Measurements from ENCODE around the gene NRARP. TPM values are rescaled to one million over a fixed set of nuclear protein-coding genes. Genes with fewer than 3 reads are reported as not detected.
"Not testable (repeated sequence)": the region's sequence is repeated elsewhere in the genome, so short reads cannot be mapped to it uniquely, and the experiment has no call there.

Gene NRARP
- total RNA-seq, 2 experiments from 2014 or later: 1.2 to 1.7 TPM

GRCh38 chr9:137330689-137331088, 28.6 kb upstream of the NRARP start:
- Mint-ChIP-seq H3K4me1 (peaks cover 13% of the 10 kb centered on the region), H3K36me3 (peaks cover 3% of the 10 kb centered on the region), H3K4me3 (no peak overlapping the region), H3K27me3 (no peaks in the 10 kb centered on the region), H3K9me3 (peaks cover 7% of the 10 kb centered on the region), H3K27ac (no peak overlapping the region)
- no peak for DNase-seq
- ATAC-seq (ENCODE audit: low read depth): no peak
- POLR2A ChIA-PET: no interaction called here

GRCh38 chr9:137329590-137329989, 27.5 kb upstream of the NRARP start:
- ATAC-seq (ENCODE audit: low read depth); H3K27me3 Mint-ChIP-seq; POLR2A ChIA-PET; H3K36me3 Mint-ChIP-seq; DNase-seq; H3K27ac Mint-ChIP-seq; H3K9me3 Mint-ChIP-seq; H3K4me3 Mint-ChIP-seq: not testable (repeated sequence)
- H3K4me1 Mint-ChIP-seq: peaks cover 13% of the 10 kb centered on the region

- H3K4me1 Mint-ChIP-seq: peaks cover 13% of the 10 kb centered on the region
- H3K27me3 Mint-ChIP-seq; DNase-seq; H3K4me3 Mint-ChIP-seq; POLR2A ChIA-PET; H3K36me3 Mint-ChIP-seq; H3K27ac Mint-ChIP-seq; ATAC-seq (ENCODE audit: low read depth); H3K9me3 Mint-ChIP-seq: not testable (repeated sequence)
Observed at GRCh38 chr9:137327641-137328550, 25.8 kb upstream of the NRARP start.

- Mint-ChIP-seq H3K4me3 (peak overlapping the region; percentile 74), H3K27ac (peak overlapping the region; percentile 85), H3K4me1 (peaks cover 13% of the 10 kb centered on the region), H3K36me3 (no peaks in the 10 kb centered on the region), H3K27me3 (peaks cover 3% of the 10 kb centered on the region), H3K9me3 (peaks cover 5% of the 10 kb centered on the region)
- peak; percentile 82 for ATAC-seq (ENCODE audit: low read depth)
- DNase-seq: no peak
- POLR2A ChIA-PET: interaction anchor here (0.7 to 1.0 kb wide), 2 partner anchors 10 to 231 kb away, joined by 3 to 5 read pairs; no protein-coding TSS in a partner anchor
Observed at GRCh38 chr9:137326445-137327065, 24.5 kb upstream of the NRARP start.

- Mint-ChIP-seq H3K4me1 (peaks cover 13% of the 10 kb centered on the region), H3K36me3 (no peaks in the 10 kb centered on the region), H3K27ac (no peak overlapping the region), H3K4me3 (no peak overlapping the region), H3K27me3 (peaks cover 3% of the 10 kb centered on the region), H3K9me3 (peaks cover 5% of the 10 kb centered on the region)
- no peak for ATAC-seq (ENCODE audit: low read depth)
- POLR2A ChIA-PET: no interaction called here
- DNase-seq: no peak
Observed at GRCh38 chr9:137325799-137326198, 23.7 kb upstream of the NRARP start.

GRCh38 chr9:137325124-137325523, 23.1 kb upstream of the NRARP start:
- H3K4me1 Mint-ChIP-seq: peaks cover 15% of the 10 kb centered on the region
- H3K4me3 Mint-ChIP-seq: no peak overlapping the region
- no peak for ATAC-seq (ENCODE audit: low read depth)
- no peak overlapping the region for H3K27ac Mint-ChIP-seq
- no peaks in the 10 kb centered on the region for H3K36me3 Mint-ChIP-seq
- POLR2A ChIA-PET: interaction anchor here (1.2 kb wide), 1 partner anchor 21 kb away, joined by 4 read pairs; no protein-coding TSS in a partner anchor
- H3K9me3 Mint-ChIP-seq: no peaks in the 10 kb centered on the region
- no peak for DNase-seq
- peaks cover 3% of the 10 kb centered on the region for H3K27me3 Mint-ChIP-seq

GRCh38 chr9:137323531-137324331, 21.7 kb upstream of the NRARP start:
- Mint-ChIP-seq H3K27ac (no peak overlapping the region), H3K4me3 (no peak overlapping the region), H3K9me3 (no peaks in the 10 kb centered on the region), H3K4me1 (peaks cover 18% of the 10 kb centered on the region), H3K36me3 (no peaks in the 10 kb centered on the region), H3K27me3 (peaks cover 3% of the 10 kb centered on the region)
- no peak for DNase-seq
- POLR2A ChIA-PET: interaction anchor here (1.1 to 1.2 kb wide), 2 partner anchors 8 to 19 kb away, joined by 3 to 4 read pairs; no protein-coding TSS in a partner anchor
- ATAC-seq (ENCODE audit: low read depth): no peak

GRCh38 chr9:137321726-137322361, 19.8 kb upstream of the NRARP start:
- DNase-seq (no peak), ATAC-seq (ENCODE audit: low read depth) (no peak)
- Mint-ChIP-seq H3K27ac (no peak overlapping the region), H3K36me3 (no peaks in the 10 kb centered on the region), H3K9me3 (no peaks in the 10 kb centered on the region), H3K27me3 (peaks cover 3% of the 10 kb centered on the region), H3K4me1 (peaks cover 18% of the 10 kb centered on the region), H3K4me3 (no peak overlapping the region)
- POLR2A ChIA-PET: no interaction called here

- ATAC-seq (ENCODE audit: low read depth): peak; percentile 79
Observed at GRCh38 chr9:137320555-137321384, 18.7 kb upstream of the NRARP start.

GRCh38 chr9:137319739-137320551, 17.9 kb upstream of the NRARP start:
- POLR2A ChIA-PET: interaction anchor here (0.7 to 1.7 kb wide), 9 partner anchors 10 to 232 kb away, joined by 3 to 9 read pairs (median 6); partner anchors contain the start of genes EXD3, MRPL41, NOXA1 and NRARP
- ATAC-seq (ENCODE audit: low read depth) (no peak), DNase-seq (peak; percentile 41)
- Mint-ChIP-seq H3K9me3 (no peaks in the 10 kb centered on the region), H3K27ac (peak overlapping the region; percentile 95), H3K4me1 (peaks cover 9% of the 10 kb centered on the region), H3K4me3 (peak overlapping the region; percentile 70), H3K36me3 (no peaks in the 10 kb centered on the region), H3K27me3 (peaks cover under 1% of the 10 kb centered on the region)

More at GRCh38 chr9:137320555-137321384, 18.7 kb upstream of the NRARP start:
- Mint-ChIP-seq H3K27me3 (peaks cover 3% of the 10 kb centered on the region), H3K9me3 (no peaks in the 10 kb centered on the region), H3K4me1 (peaks cover 9% of the 10 kb centered on the region), H3K36me3 (no peaks in the 10 kb centered on the region), H3K4me3 (peak overlapping the region; percentile 70), H3K27ac (peak overlapping the region; percentile 95)
- POLR2A ChIA-PET: interaction anchor here (0.7 to 1.7 kb wide), 8 partner anchors 10 to 231 kb away, joined by 3 to 9 read pairs (median 6); partner anchors contain the start of genes EXD3, MRPL41, NOXA1 and NRARP
- peak; percentile 67 for DNase-seq

- Mint-ChIP-seq H3K9me3 (no peaks in the 10 kb centered on the region), H3K27ac (peak overlapping the region; percentile 67), H3K4me1 (peaks cover 9% of the 10 kb centered on the region), H3K27me3 (no peaks in the 10 kb centered on the region), H3K36me3 (no peaks in the 10 kb centered on the region), H3K4me3 (no peak overlapping the region)
- no peak for ATAC-seq (ENCODE audit: low read depth)
- POLR2A ChIA-PET: interaction anchor here (0.6 to 1.1 kb wide), 2 partner anchors 96 to 235 kb away, joined by 3 read pairs; no protein-coding TSS in a partner anchor
- peak; percentile 31 for DNase-seq
Observed at GRCh38 chr9:137319011-137319738, 17.1 kb upstream of the NRARP start.

All from activated naive CD8-positive, alpha-beta T cell treated with anti-CD3 and anti-CD28 coated beads, Interleukin-2, amount 10 ng/mL, durations not matched to agents 7 days and 5 days (primary cell).